ENCODE measurements around the gene HNRNPA3. TPM values are rescaled to one million over a fixed set of nuclear protein-coding genes. Genes with fewer than 3 reads are reported as not detected.

Gene HNRNPA3
- total RNA-seq, 2 experiments from 2014 or later, result 329 to 350 TPM

- ATAC-seq, result no peak
- H3K36me3 Mint-ChIP-seq (ENCODE audit: low read depth), result peaks cover 68% of the 10 kb centered on the region
- CTCF ChIA-PET, result interaction anchor here (1.3 to 2.5 kb wide), 8 partner anchors 8 to 79 kb away, joined by 3 to 25 read pairs (median 4); partner anchors contain the start of gene NFE2L2
These were observed 43.4 kb downstream of the HNRNPA3 start for GRCh38 chr2:177256026-177256425.

GRCh38 chr2:177256695-177257094 is 44.1 kb downstream of the HNRNPA3 start:
- H3K36me3 Mint-ChIP-seq (ENCODE audit: low read depth), result peaks cover 70% of the 10 kb centered on the region
- peaks cover 5% of the 10 kb centered on the region for H3K9me3 Mint-ChIP-seq (ENCODE audit: insufficient read depth)
- ChIA-PET CTCF (interaction anchor here (1.0 to 1.5 kb wide), 4 partner anchors 9 to 92 kb away, joined by 3 to 4 read pairs (median 4); no protein-coding TSS in a partner anchor), POLR2A (no interaction called here)
- DNase-seq (no peak), ATAC-seq (no peak)
- H3K4me1 Mint-ChIP-seq (ENCODE audit: low read depth), result peaks cover 87% of the 10 kb centered on the region
- no peak overlapping the region for H3K4me3 Mint-ChIP-seq
- no peaks in the 10 kb centered on the region for H3K27me3 Mint-ChIP-seq (ENCODE audit: low read depth)
- H3K27ac Mint-ChIP-seq, result no peak overlapping the region

More at GRCh38 chr2:177256026-177256425, 43.4 kb downstream of the HNRNPA3 start:
- no peak overlapping the region for H3K27ac Mint-ChIP-seq
- H3K27me3 Mint-ChIP-seq (ENCODE audit: low read depth), result no peaks in the 10 kb centered on the region
- H3K4me3 Mint-ChIP-seq, result no peak overlapping the region
- H3K4me1 Mint-ChIP-seq (ENCODE audit: low read depth), result peaks cover 86% of the 10 kb centered on the region
- H3K9me3 Mint-ChIP-seq (ENCODE audit: insufficient read depth), result peaks cover 5% of the 10 kb centered on the region
- POLR2A ChIA-PET, result interaction anchor here (8.6 kb wide), 1 partner anchor 8 kb away, joined by 97 read pairs; the partner anchor contains the start of gene NFE2L2
- DNase-seq, result no peak

- H3K36me3 Mint-ChIP-seq (ENCODE audit: low read depth), result peaks cover 71% of the 10 kb centered on the region
- no peaks in the 10 kb centered on the region for H3K27me3 Mint-ChIP-seq (ENCODE audit: low read depth)
- no peak for DNase-seq
- H3K27ac Mint-ChIP-seq, result no peak overlapping the region
- CTCF ChIA-PET, result interaction anchor here (1.0 to 1.5 kb wide), 3 partner anchors 8 to 93 kb away, joined by 3 to 4 read pairs (median 4); no protein-coding TSS in a partner anchor
- peaks cover 5% of the 10 kb centered on the region for H3K9me3 Mint-ChIP-seq (ENCODE audit: insufficient read depth)
- ATAC-seq, result no peak
- POLR2A ChIA-PET, result no interaction called here
- H3K4me3 Mint-ChIP-seq, result no peak overlapping the region
- H3K4me1 Mint-ChIP-seq (ENCODE audit: low read depth), result peaks cover 87% of the 10 kb centered on the region
These were observed 44.9 kb downstream of the HNRNPA3 start for GRCh38 chr2:177257471-177257870.

GRCh38 chr2:177258059-177258458 is 45.5 kb downstream of the HNRNPA3 start:
- ChIA-PET POLR2A (no interaction called here), CTCF (no interaction called here)
- H3K27me3 Mint-ChIP-seq (ENCODE audit: low read depth), result no peaks in the 10 kb centered on the region
- no peak overlapping the region for H3K4me3 Mint-ChIP-seq
- H3K36me3 Mint-ChIP-seq (ENCODE audit: low read depth), result peaks cover 70% of the 10 kb centered on the region
- no peak for DNase-seq
- H3K9me3 Mint-ChIP-seq (ENCODE audit: insufficient read depth), result peaks cover 5% of the 10 kb centered on the region
- H3K4me1 Mint-ChIP-seq (ENCODE audit: low read depth), result peaks cover 81% of the 10 kb centered on the region
- ATAC-seq, result no peak
- no peak overlapping the region for H3K27ac Mint-ChIP-seq

- H3K4me1 Mint-ChIP-seq (ENCODE audit: low read depth), result peaks cover 60% of the 10 kb centered on the region
- H3K27me3 Mint-ChIP-seq (ENCODE audit: low read depth), result no peaks in the 10 kb centered on the region
- peaks cover 5% of the 10 kb centered on the region for H3K9me3 Mint-ChIP-seq (ENCODE audit: insufficient read depth)
- peak overlapping the region; percentile 29 for H3K4me3 Mint-ChIP-seq
- ChIA-PET CTCF (interaction anchor here (1.0 to 7.7 kb wide), 7 partner anchors 10 to 835 kb away, joined by 3 to 105 read pairs (median 4); partner anchors contain the start of gene AGPS), POLR2A (interaction anchor here (0.6 to 0.7 kb wide), 2 partner anchors 22 to 97 kb away, joined by 3 to 4 read pairs; no protein-coding TSS in a partner anchor)
- DNase-seq (no peak), ATAC-seq (no peak)
- H3K36me3 Mint-ChIP-seq (ENCODE audit: low read depth), result peaks cover 63% of the 10 kb centered on the region
- no peak overlapping the region for H3K27ac Mint-ChIP-seq
These were observed 47.8 kb downstream of the HNRNPA3 start for GRCh38 chr2:177260379-177260778.

- peak overlapping the region; percentile 86 for H3K4me3 Mint-ChIP-seq
- H3K27me3 Mint-ChIP-seq (ENCODE audit: low read depth), result no peaks in the 10 kb centered on the region
- H3K36me3 Mint-ChIP-seq (ENCODE audit: low read depth), result peaks cover 58% of the 10 kb centered on the region
- ChIA-PET CTCF (interaction anchor here (1.2 to 7.7 kb wide), 6 partner anchors 11 to 131 kb away, joined by 3 to 105 read pairs (median 4); partner anchors contain the start of gene AGPS), POLR2A (interaction anchor here (1.2 to 2.6 kb wide), 2 partner anchors 22 to 38 kb away, joined by 5 to 8 read pairs; no protein-coding TSS in a partner anchor)
- peaks cover 5% of the 10 kb centered on the region for H3K9me3 Mint-ChIP-seq (ENCODE audit: insufficient read depth)
- H3K27ac Mint-ChIP-seq, result peak overlapping the region; percentile 94
- peaks cover 59% of the 10 kb centered on the region for H3K4me1 Mint-ChIP-seq (ENCODE audit: low read depth)
- DNase-seq (no peak), ATAC-seq (no peak)
These were observed 48.8 kb downstream of the HNRNPA3 start for GRCh38 chr2:177261116-177262060.

GRCh38 chr2:177262092-177262491 is 49.5 kb downstream of the HNRNPA3 start:
- Mint-ChIP-seq H3K4me1 (ENCODE audit: low read depth) (peaks cover 59% of the 10 kb centered on the region), H3K4me3 (peak overlapping the region; percentile 86), H3K27me3 (ENCODE audit: low read depth) (no peaks in the 10 kb centered on the region), H3K9me3 (ENCODE audit: insufficient read depth) (peaks cover 5% of the 10 kb centered on the region), H3K27ac (peak overlapping the region; percentile 94), H3K36me3 (ENCODE audit: low read depth) (peaks cover 58% of the 10 kb centered on the region)
- POLR2A ChIA-PET, result interaction anchor here (1.2 to 4.5 kb wide), 5 partner anchors 10 to 50 kb away, joined by 5 to 97 read pairs (median 33); partner anchors contain the start of gene HNRNPA3
- CTCF ChIA-PET, result interaction anchor here (1.3 to 7.9 kb wide), 8 partner anchors 11 to 144 kb away, joined by 3 to 140 read pairs (median 32); partner anchors contain the start of gene HNRNPA3
- ATAC-seq (no peak), DNase-seq (no peak)

GRCh38 chr2:177262958-177263450 is 50.4 kb downstream of the HNRNPA3 start:
- no peak for DNase-seq
- no peaks in the 10 kb centered on the region for H3K27me3 Mint-ChIP-seq (ENCODE audit: low read depth)
- H3K9me3 Mint-ChIP-seq (ENCODE audit: insufficient read depth), result peaks cover 5% of the 10 kb centered on the region
- peak overlapping the region; percentile 100 for H3K27ac Mint-ChIP-seq
- peaks cover 54% of the 10 kb centered on the region for H3K36me3 Mint-ChIP-seq (ENCODE audit: low read depth)
- ChIA-PET POLR2A (interaction anchor here (0.5 to 5.4 kb wide), 28 partner anchors 10 to 130 kb away, joined by 3 to 143 read pairs (median 18); partner anchors contain the start of genes AGPS and HNRNPA3), CTCF (interaction anchor here (0.6 to 11.2 kb wide), 34 partner anchors 8 to 143 kb away, joined by 3 to 140 read pairs (median 6); partner anchors contain the start of gene HNRNPA3)
- H3K4me1 Mint-ChIP-seq (ENCODE audit: low read depth), result peaks cover 58% of the 10 kb centered on the region
- peak overlapping the region; percentile 86 for H3K4me3 Mint-ChIP-seq
- no peak for ATAC-seq

GRCh38 chr2:177263451-177264208 is 51.0 kb downstream of the HNRNPA3 start:
- H3K27me3 Mint-ChIP-seq (ENCODE audit: low read depth), result no peaks in the 10 kb centered on the region
- ATAC-seq (peak; percentile 68), DNase-seq (peak; percentile 95)
- no peaks in the 10 kb centered on the region for H3K9me3 Mint-ChIP-seq (ENCODE audit: insufficient read depth)
- CTCF ChIA-PET, result interaction anchor here (0.6 to 11.2 kb wide), 36 partner anchors 9 to 410 kb away, joined by 3 to 140 read pairs (median 6); partner anchors contain the start of gene HNRNPA3
- peaks cover 52% of the 10 kb centered on the region for H3K4me1 Mint-ChIP-seq (ENCODE audit: low read depth)
- H3K4me3 Mint-ChIP-seq, result peak overlapping the region; percentile 86
- H3K27ac Mint-ChIP-seq, result peak overlapping the region; percentile 100
- H3K36me3 Mint-ChIP-seq (ENCODE audit: low read depth), result peaks cover 48% of the 10 kb centered on the region
- POLR2A ChIA-PET, result interaction anchor here (0.5 to 5.4 kb wide), 34 partner anchors 10 to 1188 kb away, joined by 3 to 143 read pairs (median 9); partner anchors contain the start of genes AGPS, HNRNPA3, PJVK and PRKRA

- Mint-ChIP-seq H3K27ac (peak overlapping the region; percentile 100), H3K4me1 (ENCODE audit: low read depth) (peaks cover 49% of the 10 kb centered on the region), H3K27me3 (ENCODE audit: low read depth) (no peaks in the 10 kb centered on the region), H3K36me3 (ENCODE audit: low read depth) (peaks cover 42% of the 10 kb centered on the region), H3K4me3 (peak overlapping the region; percentile 86), H3K9me3 (ENCODE audit: insufficient read depth) (no peaks in the 10 kb centered on the region)
- ATAC-seq (no peak), DNase-seq (no peak)
- CTCF ChIA-PET, result interaction anchor here (0.9 to 11.2 kb wide), 35 partner anchors 9 to 438 kb away, joined by 3 to 140 read pairs (median 6); partner anchors contain the start of gene HNRNPA3
- POLR2A ChIA-PET, result interaction anchor here (0.7 to 5.4 kb wide), 42 partner anchors 9 to 1187 kb away, joined by 3 to 143 read pairs (median 6); partner anchors contain the start of genes AGPS, HNRNPA3, PJVK and PRKRA
These were observed 51.7 kb downstream of the HNRNPA3 start for GRCh38 chr2:177264209-177264692.

Data from activated CD8-positive, alpha-beta T cell treated with anti-CD3 and anti-CD28 coated beads, Interleukin-2, amount 10 ng/mL, durations not matched to agents 7 days and 5 days (primary cell).